Activated CD4-positive, alpha-beta T cell treated with anti-CD3 and anti-CD28 coated beads for 1 hour (primary cell): Measurements from ENCODE around the gene RTL5.
A peak's percentile ranks its signal among the peaks of the same experiment; 100 is the strongest.

ENCODE experiments used
- DNase-seq: peaks from one replicate; pipeline ENCODE4 v3.0.0-alpha.2; 2020

The RTL5 gene

GRCh38 chrX:72107320-72107719 lies 24.4 kb downstream of the RTL5 start:
- DNase-seq: no peak

GRCh38 chrX:72105436-72105835 lies 26.3 kb downstream of the RTL5 start:
- DNase-seq: peak; percentile 13

- DNase-seq: no peak
These were observed 29.0 kb downstream of the RTL5 start for GRCh38 chrX:72102760-72103159.

GRCh38 chrX:72102126-72102525 lies 29.6 kb downstream of the RTL5 start:
- no peak for DNase-seq

DNA sequence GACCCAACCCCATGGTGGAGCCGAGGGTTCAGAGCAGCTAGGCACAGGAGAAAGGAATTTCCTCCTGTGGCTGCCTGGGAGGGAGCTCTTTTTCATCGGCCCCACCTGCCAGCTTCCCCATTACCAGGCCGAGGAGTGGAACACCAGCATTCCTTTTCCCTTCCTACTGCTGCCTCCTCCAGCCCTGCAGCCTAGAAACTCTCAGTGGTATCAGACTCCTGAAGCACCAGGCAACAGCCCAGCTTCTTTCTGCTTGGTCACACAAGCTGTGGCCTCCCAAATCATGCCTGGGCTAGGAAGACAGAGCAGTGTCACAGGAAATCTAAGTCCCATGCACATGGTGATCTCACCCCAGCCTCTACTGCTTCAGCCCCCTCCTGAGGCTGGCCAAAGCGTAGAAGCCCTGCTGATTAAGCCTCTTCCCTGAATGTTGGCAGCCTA lies 30.1 kb downstream of the RTL5 start:
- no peak for DNase-seq

- DNase-seq: peak; percentile 26
These were observed 30.8 kb downstream of the RTL5 start for GRCh38 chrX:72100824-72101351.

DNA sequence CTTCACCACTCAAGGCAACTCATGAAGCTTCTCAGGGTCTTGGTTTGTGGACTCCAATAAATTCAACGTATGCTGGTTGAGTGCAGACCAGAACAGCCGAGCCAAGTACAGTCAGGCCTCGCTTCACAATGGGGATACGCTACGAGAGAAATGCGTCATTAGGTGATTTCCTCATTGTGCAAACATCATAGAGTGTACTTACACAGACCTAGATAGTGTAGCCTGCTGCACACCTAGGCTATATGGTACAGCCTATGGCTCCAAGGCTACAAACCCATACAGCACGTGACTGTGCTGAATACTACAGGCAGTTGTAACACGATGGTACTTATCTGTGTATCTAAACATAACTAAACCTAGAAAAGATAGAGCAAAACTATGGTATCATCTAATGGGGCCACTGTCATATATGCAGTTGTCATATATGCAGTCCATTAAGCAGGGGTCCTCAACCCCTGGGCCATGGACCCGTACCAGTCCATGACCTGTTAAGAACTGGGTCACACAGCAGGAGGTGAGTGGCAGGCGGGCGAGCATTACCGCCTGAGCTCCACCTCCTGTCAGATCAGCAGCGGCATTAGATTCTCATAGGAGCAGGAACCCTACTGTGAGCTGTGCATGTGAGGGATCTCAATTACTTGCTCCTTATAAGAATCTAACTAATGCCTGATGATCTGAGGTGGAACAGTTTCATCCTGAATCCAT lies 31.5 kb downstream of the RTL5 start:
- DNase-seq: no peak

DNA sequence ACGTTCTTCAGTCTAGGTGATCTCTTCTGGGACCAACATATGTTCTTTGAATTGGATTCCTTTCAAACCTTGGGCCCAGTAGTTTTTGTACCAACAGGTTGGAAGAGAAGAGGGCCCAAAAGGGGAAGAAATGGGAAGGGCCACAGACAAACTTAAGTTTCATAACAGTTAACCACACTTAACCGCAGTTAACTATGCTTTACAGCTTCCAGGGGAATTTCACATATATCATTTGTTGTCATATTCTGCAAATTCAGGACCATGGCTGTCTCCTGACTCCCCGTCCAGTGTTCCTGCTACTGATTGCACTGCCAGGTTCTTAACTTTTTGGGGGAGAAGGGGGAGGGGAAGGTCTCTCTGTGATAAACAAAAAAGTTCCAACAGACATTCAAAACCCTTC lies 34.6 kb downstream of the RTL5 start:
- DNase-seq: no peak

DNA sequence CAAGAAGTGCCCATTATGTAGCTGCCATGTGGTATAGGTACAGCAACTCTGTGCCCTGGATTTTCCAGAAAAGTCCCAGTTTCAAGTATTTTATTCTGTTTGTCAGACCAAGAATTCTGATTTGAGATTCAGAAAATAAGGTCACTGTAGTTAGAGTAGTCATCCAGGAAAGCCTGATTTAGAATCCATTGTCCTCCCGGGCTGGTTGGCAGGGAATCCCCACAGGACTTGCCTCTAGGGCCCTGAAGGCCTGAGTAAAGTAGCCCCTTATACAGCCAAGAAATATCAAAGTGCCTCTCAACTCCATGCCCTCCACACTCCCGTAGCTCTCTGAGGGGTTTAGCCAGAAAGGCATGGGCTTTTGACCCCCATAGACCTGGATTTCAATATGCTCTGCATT lies 36.3 kb downstream of the RTL5 start:
- no peak for DNase-seq

DNA sequence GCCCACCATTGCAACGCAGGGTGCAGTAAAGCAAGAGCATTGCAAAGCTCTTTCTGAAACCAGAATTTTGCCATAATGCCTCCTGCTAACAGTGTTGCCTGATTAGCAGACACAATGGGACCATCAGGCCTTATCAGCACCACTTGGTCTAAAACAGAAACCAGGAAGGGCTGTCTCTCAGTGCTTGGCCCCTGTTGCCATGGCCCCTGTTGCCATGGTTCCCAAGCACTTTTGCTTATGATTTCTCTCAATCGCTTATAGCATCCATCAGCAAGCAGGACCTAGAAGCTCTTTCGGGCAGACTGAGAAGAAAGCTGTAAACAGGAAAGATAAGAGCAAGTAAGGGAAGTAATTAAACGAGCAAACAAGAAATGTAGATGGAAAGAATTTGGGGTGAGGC lies 36.8 kb downstream of the RTL5 start:
- peak; percentile 36 for DNase-seq

DNA sequence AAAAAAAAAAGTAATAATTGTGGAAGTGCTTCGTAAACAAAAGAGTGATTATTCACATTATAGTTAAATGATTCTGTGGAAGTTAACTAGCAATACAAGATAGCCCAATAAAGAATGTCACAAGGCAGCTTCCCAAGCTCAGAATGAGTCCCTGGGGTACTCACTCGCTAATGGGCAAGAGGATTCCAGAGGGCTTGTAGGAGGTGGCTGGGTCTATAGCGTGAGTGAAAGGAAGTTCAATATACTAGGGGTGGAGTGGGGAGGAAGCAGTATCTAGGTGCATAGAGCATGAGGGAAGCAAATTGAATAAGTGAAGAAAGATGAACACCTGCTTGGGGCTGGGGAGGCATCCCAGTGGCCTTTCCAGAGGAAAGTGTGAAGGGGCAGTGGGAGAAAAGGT lies 42.5 kb downstream of the RTL5 start:
- no peak for DNase-seq

DNA sequence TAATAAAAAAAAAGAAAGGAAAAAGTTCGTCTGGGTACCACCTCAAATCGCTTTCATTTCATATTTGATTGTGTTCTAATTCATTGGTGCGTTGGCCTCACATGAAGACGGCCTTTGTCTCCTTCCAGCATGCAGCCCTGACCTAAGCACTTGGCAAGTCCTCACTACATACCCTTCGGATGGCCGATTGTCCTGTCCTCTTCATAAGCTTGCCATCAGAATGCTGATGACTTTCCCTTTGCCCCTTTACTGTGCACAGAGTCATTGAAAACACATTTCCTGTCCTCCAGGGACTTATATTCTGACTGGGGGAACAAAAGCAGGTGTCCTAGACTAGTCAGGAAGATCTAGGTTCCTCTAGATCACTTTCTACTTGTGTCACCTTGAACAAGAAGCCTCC lies 43.0 kb downstream of the RTL5 start:
- DNase-seq: no peak

- DNase-seq: no peak
These were observed 44.7 kb downstream of the RTL5 start for GRCh38 chrX:72086995-72087394.

DNA sequence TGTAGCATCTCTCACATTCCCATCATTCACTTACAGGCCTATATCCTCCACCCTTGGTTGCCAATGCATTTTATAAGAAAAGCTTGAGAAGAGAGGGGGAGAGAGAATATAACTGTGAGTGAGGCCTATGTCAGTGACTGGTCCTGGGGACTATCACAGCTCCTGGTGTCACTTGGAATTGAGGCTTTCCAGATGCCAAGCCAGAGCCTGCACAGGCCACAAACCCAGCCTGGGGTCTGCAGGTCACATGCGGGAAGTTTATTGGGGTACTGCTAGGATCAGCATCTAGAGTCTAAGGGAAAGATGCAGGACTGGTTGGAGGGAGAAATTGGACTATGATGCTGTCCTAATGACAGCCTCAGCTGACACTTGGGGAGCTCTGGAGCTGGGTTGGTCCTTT lies 47.6 kb downstream of the RTL5 start:
- DNase-seq: no peak

- DNase-seq: no peak
These were observed 48.4 kb downstream of the RTL5 start for GRCh38 chrX:72083291-72083690.

DNA sequence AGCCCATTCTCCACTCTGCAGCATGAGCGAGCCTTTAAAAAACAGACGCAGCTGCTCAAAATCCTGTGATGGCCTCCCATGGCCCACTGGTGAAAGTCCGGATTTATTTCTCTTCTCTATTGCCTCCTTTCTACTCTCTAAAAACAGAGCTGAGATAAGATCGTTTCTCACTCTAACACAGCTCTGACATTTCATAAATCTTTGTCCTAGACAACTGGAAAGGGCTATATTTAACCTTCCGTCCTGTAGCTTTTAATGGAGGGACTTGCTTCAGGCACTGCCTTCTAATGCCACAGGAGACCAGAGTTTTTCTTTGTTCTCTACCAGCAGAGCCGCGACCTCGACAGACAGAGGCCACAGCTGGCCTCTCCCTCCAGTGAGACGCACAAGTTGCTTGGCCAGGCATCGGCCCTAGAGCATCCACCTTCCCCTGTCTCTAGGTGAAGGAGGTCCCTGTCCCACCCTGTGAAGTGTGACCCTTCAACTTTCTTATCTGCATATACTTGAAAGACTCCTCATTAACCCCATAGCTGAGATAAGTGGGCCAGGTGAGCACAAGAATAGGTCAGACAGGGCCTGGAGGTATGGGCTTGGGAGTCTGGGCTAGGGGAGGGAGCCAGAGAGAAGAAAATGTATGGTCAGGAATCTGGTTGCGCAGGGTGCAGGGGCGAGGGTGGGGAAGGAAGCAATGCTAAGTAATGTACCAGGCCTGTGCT lies 50.0 kb downstream of the RTL5 start:
- no peak for DNase-seq

GRCh38 chrX:72080800-72081199 lies 50.9 kb downstream of the RTL5 start:
- DNase-seq: no peak

DNA sequence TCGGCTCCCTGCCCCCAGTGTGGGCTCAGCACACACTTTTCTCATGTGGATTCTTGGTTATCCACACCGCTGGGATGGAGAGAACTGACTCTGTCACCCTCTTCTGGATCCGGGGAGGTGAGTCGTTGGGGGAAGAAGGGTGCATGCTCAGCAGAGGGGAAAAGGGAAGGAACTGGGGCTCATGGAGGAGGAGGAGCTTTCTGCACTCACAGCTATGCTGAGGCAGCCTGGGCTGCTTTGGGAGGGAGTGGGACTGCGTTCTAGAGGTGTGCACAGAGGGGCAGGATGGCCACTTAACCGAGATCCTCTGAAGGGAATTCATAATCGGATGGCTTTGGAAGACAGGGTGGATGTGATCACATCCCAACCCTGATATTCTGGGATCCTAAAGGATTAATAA lies 51.6 kb downstream of the RTL5 start:
- DNase-seq: no peak

- DNase-seq: no peak
These were observed 52.1 kb downstream of the RTL5 start for GRCh38 chrX:72079607-72080006.

GRCh38 chrX:72078411-72078810 lies 53.3 kb downstream of the RTL5 start:
- DNase-seq: no peak
